ENCODE measurements around the gene C4orf50.

C4orf50 gene

DNA sequence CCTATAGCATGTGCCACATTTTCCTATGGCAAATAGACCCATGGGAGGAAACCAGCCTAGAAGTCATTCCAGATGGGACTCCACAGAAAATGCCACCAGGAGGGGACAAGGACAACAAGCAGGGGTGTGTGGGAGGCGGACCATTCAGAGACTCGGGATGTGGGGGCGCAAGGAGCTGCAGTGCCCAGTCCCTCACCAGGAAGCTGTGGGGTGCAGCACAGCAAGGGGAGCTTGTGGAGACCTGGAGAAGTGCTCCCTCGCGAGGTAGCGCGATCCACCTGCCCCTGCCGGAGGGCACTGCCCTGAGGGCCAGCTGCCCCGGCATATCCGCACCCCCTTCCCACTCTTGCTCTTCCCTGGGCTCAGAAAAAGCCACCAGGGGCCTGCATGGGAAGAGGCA is 45.5 kb upstream of the C4orf50 start:
- no peaks in the 10 kb centered on the region for H3K27me3 ChIP-seq (ENCODE audit: insufficient read depth, low read length, poor library complexity, severe bottlenecking)
- no peaks in the 10 kb centered on the region for H3K4me1 ChIP-seq (ENCODE audit: insufficient read depth, low read length, poor library complexity, severe bottlenecking)
- no peaks in the 10 kb centered on the region for H3K36me3 ChIP-seq (ENCODE audit: insufficient read depth, low read length)
- H2AFZ ChIP-seq (ENCODE audit: low read length): no peak overlapping the region
- no peaks in the 10 kb centered on the region for H3K79me2 ChIP-seq (ENCODE audit: insufficient read depth, low read length)
- no peaks in the 10 kb centered on the region for H3K9me2 ChIP-seq (replicated peaks; ENCODE audit: low read depth, low read length)
- no peaks in the 10 kb centered on the region for H4K20me1 ChIP-seq (ENCODE audit: insufficient read depth, low read length, poor library complexity, severe bottlenecking)
- H3K4me3 ChIP-seq (ENCODE audit: low read length, poor library complexity, severe bottlenecking): no peak overlapping the region
- H3K9me3 ChIP-seq (ENCODE audit: insufficient read depth, low read depth, low read length): peaks cover 9% of the 10 kb centered on the region; the same call in 1 of the 2 replicates
- H3K9ac ChIP-seq (ENCODE audit: low read depth, low read length, poor library complexity, severe bottlenecking): no peak overlapping the region
- no peaks in the 10 kb centered on the region for H3F3A ChIP-seq (ENCODE audit: low read depth)
- TF ChIP-seq, protein P1, sequence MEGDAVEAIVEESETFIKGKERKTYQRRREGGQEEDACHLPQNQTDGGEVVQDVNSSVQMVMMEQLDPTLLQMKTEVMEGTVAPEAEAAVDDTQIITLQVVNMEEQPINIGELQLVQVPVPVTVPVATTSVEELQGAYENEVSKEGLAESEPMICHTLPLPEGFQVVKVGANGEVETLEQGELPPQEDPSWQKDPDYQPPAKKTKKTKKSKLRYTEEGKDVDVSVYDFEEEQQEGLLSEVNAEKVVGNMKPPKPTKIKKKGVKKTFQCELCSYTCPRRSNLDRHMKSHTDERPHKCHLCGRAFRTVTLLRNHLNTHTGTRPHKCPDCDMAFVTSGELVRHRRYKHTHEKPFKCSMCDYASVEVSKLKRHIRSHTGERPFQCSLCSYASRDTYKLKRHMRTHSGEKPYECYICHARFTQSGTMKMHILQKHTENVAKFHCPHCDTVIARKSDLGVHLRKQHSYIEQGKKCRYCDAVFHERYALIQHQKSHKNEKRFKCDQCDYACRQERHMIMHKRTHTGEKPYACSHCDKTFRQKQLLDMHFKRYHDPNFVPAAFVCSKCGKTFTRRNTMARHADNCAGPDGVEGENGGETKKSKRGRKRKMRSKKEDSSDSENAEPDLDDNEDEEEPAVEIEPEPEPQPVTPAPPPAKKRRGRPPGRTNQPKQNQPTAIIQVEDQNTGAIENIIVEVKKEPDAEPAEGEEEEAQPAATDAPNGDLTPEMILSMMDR (conservative IDR thresholded peaks at IDR 0.05; ENCODE audit: low read length): no peak
- TF ChIP-seq EZH2phosphoT487 (IDR thresholded peaks at IDR 0.05; ENCODE audit: borderline replicate concordance): no peak
- H3K4me2 ChIP-seq (ENCODE audit: low read depth, low read length, poor library complexity, severe bottlenecking): no peak overlapping the region

DNA sequence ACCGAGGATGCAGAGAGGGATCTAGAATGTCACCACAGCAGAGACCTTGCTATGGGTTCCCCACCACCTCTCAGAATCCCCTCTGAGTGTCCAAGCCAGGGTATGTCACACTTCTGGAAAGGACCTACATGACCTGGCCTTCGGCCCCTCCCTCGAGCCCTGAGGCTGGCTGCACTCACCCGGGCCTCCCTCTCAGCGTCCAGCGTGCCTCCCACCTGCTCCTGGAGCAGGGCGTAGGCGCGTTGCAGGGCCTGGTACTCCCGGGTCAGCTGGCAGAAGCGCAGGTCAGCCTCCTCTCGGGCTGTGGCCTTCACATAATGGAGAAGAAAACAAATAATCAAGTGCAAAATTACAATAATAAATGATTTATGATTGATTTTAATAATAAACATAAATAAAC is 43.9 kb upstream of the C4orf50 start:
- Histone ChIP-seq H3K9me2 (replicated peaks; ENCODE audit: low read depth, low read length) (no peaks in the 10 kb centered on the region), H3F3A (ENCODE audit: low read depth) (no peaks in the 10 kb centered on the region), H2AFZ (ENCODE audit: low read length) (no peak overlapping the region), H3K4me1 (ENCODE audit: insufficient read depth, low read length, poor library complexity, severe bottlenecking) (no peaks in the 10 kb centered on the region), H4K20me1 (ENCODE audit: insufficient read depth, low read length, poor library complexity, severe bottlenecking) (no peaks in the 10 kb centered on the region), H3K36me3 (ENCODE audit: insufficient read depth, low read length) (no peaks in the 10 kb centered on the region), H3K9ac (ENCODE audit: low read depth, low read length, poor library complexity, severe bottlenecking) (no peak overlapping the region), H3K9me3 (ENCODE audit: insufficient read depth, low read depth, low read length) (peaks cover 11% of the 10 kb centered on the region; the same call in 1 of the 2 replicates), H3K79me2 (ENCODE audit: insufficient read depth, low read length) (no peaks in the 10 kb centered on the region), H3K27me3 (ENCODE audit: insufficient read depth, low read length, poor library complexity, severe bottlenecking) (no peaks in the 10 kb centered on the region), H3K4me3 (ENCODE audit: low read length, poor library complexity, severe bottlenecking) (no peak overlapping the region), H3K4me2 (ENCODE audit: low read depth, low read length, poor library complexity, severe bottlenecking) (no peak overlapping the region)
- TF ChIP-seq EZH2phosphoT487 (IDR thresholded peaks at IDR 0.05; ENCODE audit: borderline replicate concordance): no peak
- TF ChIP-seq, protein P1 (conservative IDR thresholded peaks at IDR 0.05; ENCODE audit: low read length): no peak

DNA sequence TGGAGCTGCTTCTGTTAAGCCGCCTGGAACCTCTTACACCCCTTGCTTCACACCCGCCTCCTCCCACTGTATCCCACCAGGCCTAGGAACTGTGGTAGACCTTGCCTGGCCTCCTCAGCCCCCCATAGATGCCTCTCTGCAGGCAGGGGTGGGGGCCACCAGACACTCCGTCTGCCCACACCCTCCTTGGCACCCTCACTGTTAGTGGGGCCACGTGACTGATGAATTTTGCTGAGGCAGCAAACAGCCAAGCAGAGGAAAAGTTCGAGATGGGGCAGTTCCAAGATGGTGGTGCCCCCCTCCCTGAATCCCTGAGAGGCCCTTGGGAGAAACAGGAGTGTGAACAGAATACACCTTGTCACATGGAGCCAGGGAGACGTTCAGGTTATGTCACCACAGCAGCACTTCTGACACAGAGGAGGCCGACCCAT is 41.2 kb upstream of the C4orf50 start:
- H3K79me2 ChIP-seq (ENCODE audit: insufficient read depth, low read length): no peaks in the 10 kb centered on the region
- no peaks in the 10 kb centered on the region for H3K36me3 ChIP-seq (ENCODE audit: insufficient read depth, low read length)
- no peak overlapping the region for H3K9ac ChIP-seq (ENCODE audit: low read depth, low read length, poor library complexity, severe bottlenecking)
- H2AFZ ChIP-seq (ENCODE audit: low read length): no peak overlapping the region
- H3K4me1 ChIP-seq (ENCODE audit: insufficient read depth, low read length, poor library complexity, severe bottlenecking): no peaks in the 10 kb centered on the region
- H4K20me1 ChIP-seq (ENCODE audit: insufficient read depth, low read length, poor library complexity, severe bottlenecking): no peaks in the 10 kb centered on the region
- H3K9me3 ChIP-seq (ENCODE audit: insufficient read depth, low read depth, low read length): peaks cover 11% of the 10 kb centered on the region; the same call in 1 of the 2 replicates
- no peaks in the 10 kb centered on the region for H3K9me2 ChIP-seq (replicated peaks; ENCODE audit: low read depth, low read length)
- no peak for TF ChIP-seq EZH2phosphoT487 (IDR thresholded peaks at IDR 0.05; ENCODE audit: borderline replicate concordance)
- TF ChIP-seq, protein P1 (conservative IDR thresholded peaks at IDR 0.05; ENCODE audit: low read length): no peak
- H3K4me3 ChIP-seq (ENCODE audit: low read length, poor library complexity, severe bottlenecking): no peak overlapping the region
- no peaks in the 10 kb centered on the region for H3K27me3 ChIP-seq (ENCODE audit: insufficient read depth, low read length, poor library complexity, severe bottlenecking)
- H3K4me2 ChIP-seq (ENCODE audit: low read depth, low read length, poor library complexity, severe bottlenecking): no peak overlapping the region
- no peaks in the 10 kb centered on the region for H3F3A ChIP-seq (ENCODE audit: low read depth)

Data from Loucy (cell line).